Measurements from ENCODE around the gene DNM1.

The DNM1 gene

DNA sequence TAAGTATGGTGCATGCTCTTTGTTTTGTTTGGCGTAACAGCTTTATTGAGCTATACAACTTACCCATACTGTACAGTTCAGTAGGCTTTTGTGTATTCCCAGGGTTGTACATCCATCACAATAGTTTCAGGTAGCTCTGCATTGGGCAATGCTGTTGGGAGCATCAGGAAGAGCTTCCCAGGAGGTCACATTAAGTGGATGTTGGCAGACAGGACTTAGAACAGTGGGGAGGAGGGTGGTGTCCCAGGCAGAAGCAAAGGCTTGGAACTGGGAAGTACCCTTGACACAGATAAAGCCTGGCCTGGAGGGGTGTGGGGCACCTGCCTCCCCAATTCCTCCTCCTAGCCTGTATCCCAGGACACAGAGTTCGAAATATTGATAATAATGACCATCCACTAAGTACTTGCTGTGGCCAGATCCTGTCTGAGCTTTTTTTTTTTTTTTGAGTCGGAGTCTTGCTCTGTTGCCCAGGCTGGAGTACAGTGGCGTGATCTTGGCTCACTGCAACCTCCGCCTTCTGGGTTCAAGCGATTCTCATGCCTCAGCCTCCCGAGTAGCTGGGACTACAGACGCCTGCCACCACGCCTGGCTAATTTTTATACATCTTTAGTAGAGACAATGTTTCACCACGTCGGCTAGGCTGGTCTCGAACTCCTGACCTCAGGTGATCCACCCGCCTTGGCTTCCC lies 41.8 kb upstream of the DNM1 start:
- TF ChIP-seq, protein P1, sequence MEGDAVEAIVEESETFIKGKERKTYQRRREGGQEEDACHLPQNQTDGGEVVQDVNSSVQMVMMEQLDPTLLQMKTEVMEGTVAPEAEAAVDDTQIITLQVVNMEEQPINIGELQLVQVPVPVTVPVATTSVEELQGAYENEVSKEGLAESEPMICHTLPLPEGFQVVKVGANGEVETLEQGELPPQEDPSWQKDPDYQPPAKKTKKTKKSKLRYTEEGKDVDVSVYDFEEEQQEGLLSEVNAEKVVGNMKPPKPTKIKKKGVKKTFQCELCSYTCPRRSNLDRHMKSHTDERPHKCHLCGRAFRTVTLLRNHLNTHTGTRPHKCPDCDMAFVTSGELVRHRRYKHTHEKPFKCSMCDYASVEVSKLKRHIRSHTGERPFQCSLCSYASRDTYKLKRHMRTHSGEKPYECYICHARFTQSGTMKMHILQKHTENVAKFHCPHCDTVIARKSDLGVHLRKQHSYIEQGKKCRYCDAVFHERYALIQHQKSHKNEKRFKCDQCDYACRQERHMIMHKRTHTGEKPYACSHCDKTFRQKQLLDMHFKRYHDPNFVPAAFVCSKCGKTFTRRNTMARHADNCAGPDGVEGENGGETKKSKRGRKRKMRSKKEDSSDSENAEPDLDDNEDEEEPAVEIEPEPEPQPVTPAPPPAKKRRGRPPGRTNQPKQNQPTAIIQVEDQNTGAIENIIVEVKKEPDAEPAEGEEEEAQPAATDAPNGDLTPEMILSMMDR (IDR thresholded peaks at IDR 0.05; ENCODE audit: insufficient read depth, missing control alignments) = no peak
- FAIRE-seq = no peak
- no peak for DNase-seq (ENCODE audit: insufficient read length, low spot score)

DNA sequence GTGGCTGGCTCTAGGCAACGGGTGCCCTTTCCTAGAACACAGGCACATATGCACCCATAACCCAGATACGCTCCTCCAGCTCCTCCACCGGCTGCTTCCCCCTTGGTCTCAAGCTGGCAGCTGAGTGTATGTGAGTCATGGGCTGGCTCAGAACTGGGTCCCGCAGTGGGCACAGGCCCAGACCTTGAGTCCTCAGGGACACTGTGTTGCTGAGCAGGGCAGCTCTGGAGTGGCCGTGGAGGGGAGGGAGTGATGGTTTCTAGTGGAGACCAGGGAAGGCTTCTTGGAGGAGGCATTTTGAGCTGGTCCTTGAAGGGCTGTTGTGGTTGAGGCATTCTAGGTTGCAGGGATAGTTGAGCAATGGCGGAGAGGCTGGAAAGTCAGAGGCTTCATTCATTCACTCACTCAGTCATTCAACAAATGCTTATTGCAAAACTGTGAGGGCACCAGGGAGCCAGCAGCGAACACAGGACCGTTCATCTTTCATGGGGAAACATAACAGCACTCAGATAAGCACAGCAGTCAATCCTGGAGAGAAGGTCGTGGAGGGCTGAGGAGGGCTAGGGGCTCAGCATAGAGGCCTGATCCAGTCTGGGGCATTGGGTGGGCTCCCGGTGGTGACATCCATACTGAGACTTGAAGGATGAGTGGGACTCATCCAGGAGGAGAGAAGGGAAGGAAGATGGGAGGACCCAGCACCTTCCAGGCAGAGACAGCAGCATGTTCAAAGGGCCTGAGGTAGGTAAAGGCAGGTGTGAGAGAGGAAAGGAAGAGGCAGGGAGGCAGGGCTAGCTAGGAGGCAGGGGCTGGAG lies 40.8 kb upstream of the DNM1 start:
- TF ChIP-seq, protein P1 (IDR thresholded peaks at IDR 0.05; ENCODE audit: insufficient read depth, missing control alignments) = no peak
- no peak for DNase-seq (ENCODE audit: insufficient read length, low spot score)
- FAIRE-seq = no peak

DNA sequence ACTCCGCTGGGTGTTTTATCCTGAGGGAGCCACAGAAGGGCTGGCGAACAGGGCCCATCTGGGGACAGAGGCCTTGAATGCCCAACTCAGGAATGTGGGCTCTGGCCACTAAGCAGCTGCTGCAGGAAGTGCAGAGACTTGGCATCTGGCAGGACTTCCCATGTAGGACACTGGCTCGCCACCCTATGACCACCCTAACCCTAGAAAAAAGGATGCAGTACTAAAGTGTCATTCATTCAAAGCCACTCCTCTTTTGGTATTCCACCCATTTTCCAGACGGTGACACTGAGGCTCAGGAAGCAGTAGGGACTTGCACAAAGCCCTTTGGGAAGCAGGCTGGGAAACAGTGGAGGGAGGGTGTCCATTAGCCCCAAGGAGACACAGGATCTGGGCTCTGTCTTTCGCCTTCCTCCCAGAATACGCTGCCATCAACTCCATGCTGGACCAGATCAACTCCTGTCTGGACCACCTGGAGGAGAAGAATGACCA lies 40.1 kb upstream of the DNM1 start:
- FAIRE-seq (no peak), DNase-seq (ENCODE audit: insufficient read length, low spot score) (no peak)
- TF ChIP-seq, protein P1 (IDR thresholded peaks at IDR 0.05; ENCODE audit: insufficient read depth, missing control alignments) = no peak

DNA sequence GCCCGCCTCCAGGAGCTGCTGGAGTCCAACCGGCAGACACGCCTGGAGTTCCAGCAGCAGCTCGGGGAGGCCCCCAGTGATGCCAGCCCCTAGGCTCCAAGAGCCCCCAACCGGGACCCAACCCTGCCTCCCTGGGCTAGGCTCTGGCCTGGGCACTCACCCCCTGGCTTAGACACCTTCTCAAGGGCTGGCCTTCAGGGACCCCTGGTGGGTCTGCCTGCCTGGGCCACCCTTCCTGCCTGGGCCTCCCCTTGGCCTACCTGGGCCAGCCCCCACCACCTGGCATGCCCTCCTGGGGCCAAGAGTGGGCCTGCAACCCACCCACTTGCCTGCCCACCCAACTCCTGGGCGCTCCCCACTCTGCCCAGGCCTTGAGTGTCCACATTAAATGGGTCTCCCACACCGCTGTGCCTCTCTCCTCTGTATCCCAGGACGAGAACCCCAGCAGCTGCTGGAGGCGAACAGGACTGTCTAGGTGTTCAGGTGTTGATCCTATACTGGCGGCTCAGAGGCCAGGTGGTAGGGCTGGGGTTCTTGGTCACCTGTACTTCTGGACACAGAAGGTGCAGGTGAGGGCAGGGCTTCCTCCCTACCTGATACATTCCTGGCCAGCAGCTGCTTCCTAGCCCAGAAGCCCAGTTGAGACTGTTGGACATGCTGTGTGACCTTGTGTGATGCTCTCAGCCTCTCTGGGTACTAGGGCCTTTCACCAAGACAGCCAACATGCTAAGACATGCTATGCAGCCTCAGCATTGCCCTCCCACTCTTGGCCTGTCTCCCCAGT lies 39.5 kb upstream of the DNM1 start:
- no peak for FAIRE-seq
- TF ChIP-seq, protein P1 (IDR thresholded peaks at IDR 0.05; ENCODE audit: insufficient read depth, missing control alignments) = no peak

DNA sequence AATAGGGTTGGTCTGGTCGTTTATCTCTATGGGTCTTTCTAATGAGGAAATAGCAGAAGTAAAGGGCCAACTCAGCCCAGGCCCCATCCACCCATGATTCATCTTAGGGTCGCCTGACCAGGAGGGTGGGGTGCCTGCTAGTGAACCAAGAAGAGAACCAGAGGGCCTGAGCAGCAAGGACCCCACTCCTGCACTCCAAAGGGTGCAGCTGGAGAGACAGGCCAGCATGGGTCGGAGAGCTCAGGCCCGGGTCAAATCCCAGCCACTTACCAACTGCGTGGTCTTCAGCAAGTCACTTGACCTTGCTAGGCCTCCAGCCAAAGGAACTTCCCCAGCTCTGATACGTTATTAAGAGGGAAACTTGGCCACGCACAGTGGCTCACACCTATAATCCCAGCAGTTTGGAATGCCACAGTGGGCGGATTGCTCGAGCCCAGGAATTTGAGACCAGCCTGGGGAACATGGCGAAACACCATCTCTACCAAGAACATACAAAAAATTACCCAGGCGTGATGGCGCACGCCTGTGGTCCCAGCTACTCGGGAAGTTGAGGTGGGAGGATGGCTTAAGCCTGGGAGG lies 38.8 kb upstream of the DNM1 start:
- TF ChIP-seq, protein P1 (IDR thresholded peaks at IDR 0.05; ENCODE audit: insufficient read depth, missing control alignments) = no peak
- FAIRE-seq = no peak

More for the DNA sequence above, 39.5 kb upstream of the DNM1 start:
- DNase-seq (ENCODE audit: insufficient read length, low spot score) = no peak

DNA sequence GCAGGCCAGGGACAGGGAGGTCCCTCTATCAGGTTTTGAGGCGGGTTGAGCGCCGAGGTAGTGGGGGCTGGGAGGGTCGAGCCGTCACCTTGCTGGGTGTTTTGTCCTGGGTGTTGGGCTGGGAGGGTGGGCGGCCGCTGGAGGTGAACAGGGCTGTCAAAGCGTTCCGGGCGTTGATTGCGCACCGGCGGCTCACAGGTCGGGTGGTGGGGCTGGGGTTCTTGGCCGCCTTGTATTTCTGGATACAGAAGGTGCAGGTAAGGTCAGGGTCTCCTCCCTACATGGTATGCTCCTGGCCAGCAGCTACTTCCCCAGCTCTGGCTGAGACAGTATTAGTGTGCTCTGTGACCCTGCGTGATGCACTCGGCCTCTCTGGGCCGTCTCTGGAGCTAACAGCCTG lies 37.0 kb upstream of the DNM1 start:
- FAIRE-seq = no peak

More for the DNA sequence above, 38.8 kb upstream of the DNM1 start:
- DNase-seq (ENCODE audit: insufficient read length, low spot score) = no peak

More for the DNA sequence above, 37.0 kb upstream of the DNM1 start:
- TF ChIP-seq, protein P1 (IDR thresholded peaks at IDR 0.05; ENCODE audit: insufficient read depth, missing control alignments) = no peak
- no peak for DNase-seq (ENCODE audit: insufficient read length, low spot score)

Data from D721Med (cell line).